GM12865 (cell line): ENCODE measurements around the gene VAMP5.
A peak's percentile ranks its signal among the peaks of the same experiment; 100 is the strongest.

Source experiments
- DNase-seq: peaks from one replicate; pipeline ENCODE4 v3.0.0; 2010; ENCODE audit warnings: low read depth
- H3K4me3 ChIP-seq: 2 replicates; pipeline ENCODE4 v1.5.1; 2011; ENCODE audit warnings: mild to moderate bottlenecking, low read depth, low read length, control low read depth
- CTCF ChIP-seq: IDR thresholded peaks from 2 replicates; pipeline ENCODE4 v1.5.1; 2011; ENCODE audit warnings: low read length, control low read depth, low read depth, inconsistent platforms; ENCODE audit not compliant: insufficient read depth; ENCODE audit errors: missing control alignments

The VAMP5 gene

DNA sequence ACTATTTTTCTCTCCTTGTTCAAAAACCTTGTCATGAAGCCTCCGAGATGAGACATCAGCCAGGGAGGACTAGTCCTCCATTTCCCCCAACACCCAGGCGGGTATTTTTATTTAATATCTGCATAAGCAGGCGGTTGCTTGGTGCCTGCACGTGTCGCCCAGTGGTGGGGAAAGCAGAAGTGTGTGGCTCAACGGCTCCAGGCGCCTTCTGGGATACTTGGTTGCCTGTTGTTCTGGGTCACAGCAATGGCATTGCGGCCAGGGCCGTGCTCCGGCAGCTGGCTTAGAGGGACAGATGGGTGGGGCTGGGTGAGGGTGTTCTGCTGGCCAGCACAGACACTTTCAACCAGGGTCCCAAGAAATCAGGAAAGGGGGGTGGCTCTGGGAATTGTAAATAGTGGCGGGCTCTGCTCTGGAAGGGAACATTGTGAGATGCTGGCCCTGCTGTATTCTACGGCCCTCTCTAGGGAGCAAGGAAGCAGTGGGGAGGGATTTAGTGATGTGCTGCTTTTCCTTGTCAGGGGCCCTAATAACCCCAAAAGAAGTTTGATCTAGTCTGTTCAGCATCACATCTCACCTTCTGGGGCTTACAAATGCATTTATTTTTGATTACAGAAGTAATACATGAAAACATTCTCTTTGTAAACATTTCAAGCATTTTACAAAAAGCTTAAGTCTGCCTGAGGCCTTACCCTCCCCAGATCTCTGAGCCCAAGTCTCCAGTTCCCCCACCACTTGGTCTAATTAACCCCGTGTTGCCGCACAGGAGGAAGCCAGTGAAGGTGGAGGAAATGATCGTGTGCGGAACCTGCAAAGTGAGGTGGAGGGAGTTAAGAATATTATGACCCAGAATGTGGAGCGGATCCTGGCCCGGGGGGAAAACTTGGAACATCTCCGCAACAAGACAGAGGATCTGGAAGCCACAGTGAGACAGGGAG, 5.7 kb upstream of the VAMP5 start:
- peak; percentile 58 for DNase-seq
- TF ChIP-seq CTCF: no peak
- peak overlapping the region; percentile 83 for H3K4me3 ChIP-seq

DNA sequence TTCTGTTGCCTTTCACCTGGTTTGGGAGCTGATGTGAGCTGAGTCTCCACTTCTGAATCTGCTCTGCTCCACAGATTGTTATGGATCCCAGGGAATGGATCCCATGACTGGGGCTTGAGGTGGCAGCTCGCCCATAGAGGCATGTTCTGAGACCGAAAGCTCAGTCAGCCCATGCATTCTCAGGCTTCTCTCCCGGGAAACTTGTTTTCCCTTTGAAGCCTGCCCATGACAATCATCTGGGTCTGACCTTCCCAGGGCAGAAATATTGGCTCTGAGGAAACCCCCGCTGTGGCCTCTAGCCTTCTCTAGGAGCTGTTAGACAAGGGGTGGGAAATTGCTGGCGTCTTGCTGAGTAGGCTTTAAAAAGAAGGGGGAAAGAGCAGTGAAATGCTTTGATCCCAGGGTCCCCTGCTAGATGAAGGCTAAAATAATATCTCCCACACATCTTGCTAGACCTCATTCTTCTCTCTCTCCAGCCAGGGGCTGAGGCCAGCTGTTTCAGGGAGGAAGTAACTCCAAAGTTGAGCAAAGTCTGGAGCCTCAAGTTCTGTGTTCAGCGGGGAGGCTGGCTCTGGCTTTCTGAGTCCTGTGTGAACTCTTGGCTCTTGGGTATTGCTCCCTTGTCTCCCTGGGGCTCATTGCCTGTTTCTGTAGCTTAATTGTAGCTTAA, 4.8 kb upstream of the VAMP5 start:
- TF ChIP-seq CTCF: no peak
- DNase-seq: no peak
- H3K4me3 ChIP-seq: peak overlapping the region; percentile 83

- no peak overlapping the region for H3K4me3 ChIP-seq
- no peak for DNase-seq
- TF ChIP-seq CTCF: no peak
Measured at GRCh38 chr2:85580206-85580605, 4.0 kb upstream of the VAMP5 start.

- no peak for TF ChIP-seq CTCF
- H3K4me3 ChIP-seq: no peak overlapping the region
- no peak for DNase-seq
Measured at GRCh38 chr2:85582492-85582891, 1.7 kb upstream of the VAMP5 start.

GRCh38 chr2:85583667-85584353, 421 bp upstream of the VAMP5 start:
- peak overlapping the region; percentile 60 for H3K4me3 ChIP-seq
- peak; percentile 74 for DNase-seq
- no peak for TF ChIP-seq CTCF

- peak; percentile 50 for DNase-seq
- TF ChIP-seq CTCF: no peak
Measured at GRCh38 chr2:85584857-85585780, 888 bp downstream of the VAMP5 start.

More at GRCh38 chr2:85584857-85585780, 888 bp downstream of the VAMP5 start:
- peak overlapping the region; percentile 60 for H3K4me3 ChIP-seq
